HG02870 (cell line): Measurements from ENCODE around the gene TIPIN.
"Not testable (repeated sequence)": the region's sequence is repeated elsewhere in the genome, so short reads cannot be mapped to it uniquely, and the experiment has no call there.

Source experiments
- ATAC-seq: cut with Tn5 transposase; IDR thresholded peaks from one replicate; pipeline ENCODE4 v1.9.1; 2021; ENCODE audit warnings: mild to moderate bottlenecking, moderate library complexity; ENCODE audit not compliant: unreplicated experiment

TIPIN gene

GRCh38 chr15:66304425-66304824 lies 52.1 kb downstream of the TIPIN start:
- not testable (repeated sequence) for ATAC-seq

GRCh38 chr15:66302489-66303278 lies 53.8 kb downstream of the TIPIN start:
- no peak for ATAC-seq

DNA sequence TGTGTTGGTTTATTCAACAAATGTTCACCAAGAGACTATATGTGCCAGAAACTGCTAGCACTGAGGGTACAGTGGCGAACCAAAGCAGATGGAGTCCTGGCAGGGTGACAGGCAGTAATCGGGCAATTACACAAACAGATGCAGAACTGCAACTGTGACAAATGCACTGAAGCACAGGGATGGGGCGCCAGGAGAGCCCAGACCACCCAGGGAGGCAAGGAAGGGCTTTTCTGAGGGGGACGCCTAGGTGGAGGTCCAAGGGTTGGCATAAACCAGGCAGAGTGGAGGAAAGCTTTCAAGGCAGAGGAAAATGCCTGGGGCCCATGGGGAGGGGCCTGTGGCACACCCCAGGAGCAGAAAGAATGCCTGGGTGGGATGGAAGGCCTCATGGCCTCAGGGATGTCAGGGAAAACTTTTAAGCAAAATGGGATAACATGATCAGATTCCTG lies 57.7 kb downstream of the TIPIN start:
- ATAC-seq: no peak

GRCh38 chr15:66296186-66296585 lies 60.3 kb downstream of the TIPIN start:
- ATAC-seq: no peak

GRCh38 chr15:66294932-66295235 lies 61.6 kb downstream of the TIPIN start:
- no peak for ATAC-seq

- peak; percentile 9 for ATAC-seq
Observed at GRCh38 chr15:66294157-66294931, 62.1 kb downstream of the TIPIN start.

DNA sequence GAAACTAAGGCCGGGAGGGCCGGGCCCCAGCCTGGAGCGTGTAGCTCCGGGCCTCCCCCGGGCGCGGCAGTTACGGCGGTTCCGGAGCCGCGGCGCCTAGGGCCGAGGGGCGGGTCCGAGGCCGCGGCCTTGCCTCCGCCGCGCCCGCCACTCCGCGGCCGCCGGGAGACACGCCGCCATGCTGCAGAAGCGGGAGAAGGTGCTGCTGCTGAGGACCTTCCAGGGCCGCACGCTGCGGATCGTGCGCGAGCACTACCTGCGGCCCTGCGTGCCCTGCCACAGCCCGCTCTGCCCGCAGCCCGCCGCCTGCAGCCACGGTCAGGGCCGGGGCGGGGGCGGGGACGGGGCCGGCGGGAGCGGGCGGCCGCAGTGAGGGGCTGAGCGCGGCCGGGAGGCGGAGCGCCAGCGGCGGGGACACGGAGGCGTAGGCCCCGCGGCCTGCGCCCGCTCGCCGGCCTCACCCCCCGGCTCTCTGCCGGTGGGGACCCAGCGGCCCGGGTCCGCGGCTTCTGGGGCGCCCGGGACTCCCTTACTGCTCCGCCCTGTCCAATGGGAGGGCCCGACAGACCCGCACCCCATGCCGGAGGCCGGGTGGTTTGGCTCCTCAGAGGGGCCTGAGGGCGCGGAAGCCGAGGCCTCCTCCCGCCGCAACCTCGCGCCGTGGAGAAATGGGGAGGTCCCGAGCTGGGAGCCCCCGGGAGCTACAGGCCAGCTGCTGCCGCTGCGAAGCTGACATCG lies 62.9 kb downstream of the TIPIN start, which contains the start of gene DIS3L:
TSS of gene DIS3L (plus strand) at position 150 of the 738 bp plus-strand sequence. CDS start at position 179, 29 bp downstream.
- peak; percentile 61 for ATAC-seq

DNA sequence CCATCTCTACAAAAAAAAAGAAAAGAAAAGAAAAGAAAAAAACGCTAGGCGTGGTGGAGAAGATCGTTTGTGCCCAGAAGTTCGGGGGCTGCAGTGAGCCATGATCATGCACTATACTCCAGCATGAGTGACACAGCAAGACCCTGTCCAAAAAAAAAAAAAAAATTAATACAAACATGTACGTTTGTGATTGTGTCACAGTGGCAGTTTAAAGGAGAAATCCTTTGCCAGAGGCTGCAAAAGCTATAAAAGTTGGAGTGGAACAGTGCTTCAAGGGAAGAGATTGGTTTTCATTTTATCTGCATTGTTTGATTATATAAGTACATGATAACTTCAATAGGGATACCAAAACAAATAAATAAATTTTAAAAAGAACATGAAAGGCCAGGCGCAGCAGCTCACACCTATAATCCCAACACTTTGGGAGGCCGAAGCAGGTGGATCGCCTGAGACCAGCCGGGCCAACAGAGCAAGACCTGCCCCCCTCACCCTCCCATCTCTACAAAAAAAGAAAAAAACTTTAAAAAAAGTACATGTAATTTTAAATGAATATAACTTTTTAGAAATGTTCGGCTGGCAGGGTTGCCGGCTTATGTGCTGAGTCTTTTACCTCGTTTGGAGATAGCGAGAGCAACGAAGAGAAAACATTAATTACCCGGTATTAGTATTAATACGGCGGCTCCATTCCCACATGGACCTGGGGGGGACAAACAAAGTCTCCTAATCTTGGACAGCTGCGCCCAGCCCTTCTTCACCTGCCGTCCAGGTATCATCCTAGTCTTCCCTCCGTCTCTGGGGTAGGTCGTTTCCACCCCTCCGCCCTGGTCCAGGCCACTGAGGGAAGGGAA lies 63.7 kb downstream of the TIPIN start:
- no peak for ATAC-seq

DNA sequence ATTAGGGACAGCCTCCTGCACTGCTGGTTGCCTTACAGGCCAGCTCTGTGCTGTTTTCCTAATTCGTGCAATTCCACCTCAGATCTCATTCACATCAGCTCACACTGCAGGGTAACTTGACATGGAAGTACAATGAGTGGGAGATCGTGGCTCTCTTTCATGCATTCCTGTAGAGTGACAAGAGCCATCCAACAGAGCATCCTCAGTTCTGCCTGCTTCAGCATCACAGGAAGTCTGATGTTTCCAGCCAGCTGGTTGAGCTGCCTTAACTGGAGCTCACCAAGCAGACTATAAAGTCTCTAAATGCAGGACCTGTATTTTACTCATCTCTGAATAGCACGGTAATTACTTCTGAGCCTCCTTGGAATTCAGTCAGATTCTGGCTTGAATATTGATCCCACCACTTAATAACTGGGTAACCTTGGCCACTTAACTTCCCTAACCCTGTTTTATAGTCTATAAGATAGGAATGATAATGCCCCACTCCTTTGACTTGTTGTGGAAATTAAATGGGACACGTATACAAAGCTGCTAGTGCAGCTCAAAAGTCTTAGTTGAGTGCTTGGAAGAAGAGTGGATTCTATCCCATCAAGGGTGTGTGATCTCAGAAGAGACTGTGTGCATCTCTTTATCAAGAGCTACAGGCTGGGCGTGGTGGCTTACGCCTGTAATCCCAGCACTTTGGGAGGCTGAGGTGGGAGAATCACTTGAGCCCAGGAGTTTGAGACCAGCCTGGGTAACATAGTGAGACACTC lies 64.5 kb downstream of the TIPIN start:
- ATAC-seq: no peak

GRCh38 chr15:66290518-66290917 lies 66.0 kb downstream of the TIPIN start:
- ATAC-seq: no peak

GRCh38 chr15:66290007-66290406 lies 66.5 kb downstream of the TIPIN start:
- ATAC-seq: no peak

DNA sequence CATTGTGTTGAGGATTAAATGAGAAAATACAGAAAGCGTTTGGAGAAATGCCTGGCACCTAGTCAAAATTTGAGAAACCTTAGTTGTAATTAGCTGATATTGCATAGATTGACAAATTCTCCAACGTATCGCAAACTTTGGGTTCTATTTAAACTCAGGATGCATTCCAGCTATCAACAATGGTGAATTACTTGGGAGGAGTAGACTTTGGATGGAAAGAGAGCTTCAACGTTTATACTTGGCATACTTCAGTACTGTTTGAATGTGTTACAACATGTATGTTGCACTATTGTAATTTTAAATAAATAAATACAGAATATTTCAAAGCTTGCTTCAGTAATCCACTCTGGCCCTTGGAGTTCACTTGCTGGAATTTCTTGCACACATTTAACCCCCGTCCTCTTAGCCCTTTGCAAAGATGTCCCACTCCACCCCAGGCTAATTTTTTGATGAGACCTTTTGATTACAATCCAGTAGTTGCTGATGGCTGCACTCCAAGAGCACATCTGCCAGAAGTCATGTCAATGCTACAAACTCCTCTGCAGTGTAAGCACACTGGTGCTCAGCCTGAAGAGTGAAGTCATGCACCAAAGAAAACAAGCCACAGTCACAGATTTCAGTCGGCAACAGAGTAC lies 67.8 kb downstream of the TIPIN start:
- ATAC-seq: no peak

GRCh38 chr15:66288093-66288492 lies 68.4 kb downstream of the TIPIN start:
- no peak for ATAC-seq

DNA sequence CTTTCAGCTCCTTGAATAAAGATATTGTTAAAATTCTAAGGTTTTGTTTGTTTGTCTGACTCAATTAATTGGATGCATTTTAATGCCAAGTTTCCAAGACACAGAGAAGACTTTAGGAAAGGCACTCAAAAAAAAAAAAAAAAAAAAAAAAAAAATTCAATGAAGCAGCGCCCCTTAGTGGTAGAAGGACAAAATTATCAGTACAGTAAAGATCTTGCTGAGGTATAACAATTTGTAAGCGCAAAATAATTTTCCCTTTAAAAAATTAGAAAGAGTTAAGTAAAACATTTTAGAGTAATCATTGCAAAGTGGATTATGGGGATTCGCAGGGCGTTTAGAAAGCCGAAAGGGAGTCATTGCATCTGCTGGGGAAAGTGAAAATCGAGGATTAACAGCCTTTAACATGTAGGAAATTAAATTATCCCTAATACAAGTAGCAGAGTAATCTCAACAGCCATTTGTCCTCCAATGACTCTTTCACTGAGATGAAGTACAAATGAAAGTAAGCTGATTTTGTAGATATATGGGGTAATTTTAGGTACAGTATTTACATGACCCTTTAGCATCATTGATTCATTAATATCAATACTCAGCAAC lies 68.9 kb downstream of the TIPIN start:
- ATAC-seq: no peak
